PC-3 (cell line): ENCODE data around the gene ST8SIA5.

ENCODE experiments used
- CTCF ChIP-seq: fragments of 300-600 bp; sonication (generic); conservative IDR thresholded peaks from 2 replicates; pipeline ENCODE4 v1.5.1; 2017; ENCODE audit warnings: antibody characterized with exemption, low read depth, mild to moderate bottlenecking, low read length
- EZH2 ChIP-seq: fragments of 300-600 bp; sonication (generic); IDR thresholded peaks from one replicate; pipeline ENCODE4 v1.6.1; 2017; ENCODE audit warnings: antibody characterized with exemption, mild to moderate bottlenecking, low read length; ENCODE audit not compliant: unreplicated experiment

DNA sequence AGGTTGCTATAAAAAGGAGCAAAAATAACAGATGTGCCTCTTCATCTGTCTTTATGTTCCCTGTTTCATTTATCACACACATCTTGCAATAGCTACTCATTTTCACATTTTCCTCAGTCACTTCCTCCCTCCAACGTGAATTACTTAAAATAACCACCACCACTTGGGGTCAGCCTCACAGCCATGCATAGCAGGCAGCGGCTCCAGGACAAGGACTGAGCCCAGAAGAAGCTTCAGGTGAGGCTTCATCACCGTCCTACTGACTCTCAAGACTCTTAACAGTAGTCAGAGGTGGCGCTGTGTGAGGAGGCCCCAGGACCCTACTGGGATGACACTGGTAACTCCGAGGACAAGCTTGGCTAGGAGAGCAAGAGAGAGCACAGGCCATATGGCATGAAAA is 15.5 kb upstream of the ST8SIA5 start:
- TF ChIP-seq CTCF = no peak
- TF ChIP-seq EZH2 = no peak
